Epithelial cell of proximal tubule (primary cell): Measurements from ENCODE around the gene GNA14. TPM values are rescaled to one million over a fixed set of nuclear protein-coding genes. Genes with fewer than 3 reads are reported as not detected.

ENCODE experiments used
- DNase-seq: peaks from one replicate; pipeline ENCODE4 v3.0.0-alpha.2; 2011; ENCODE audit warnings: low read depth
- H3K4me3 ChIP-seq: 2 replicates; pipeline ENCODE4 v1.5.1; 2011; ENCODE audit warnings: low read depth, mild to moderate bottlenecking, low read length
- CTCF ChIP-seq: conservative IDR thresholded peaks from 2 replicates; pipeline ENCODE4 v1.5.1; 2012; ENCODE audit warnings: low read depth, mild to moderate bottlenecking, low read length
- total RNA-seq: library from RNA; depleted of rRNA; stranded (reverse); fragments of >200 nt; gene quantifications from 2 replicates; pipeline ENCODE4 v1.2.3, GENCODE V29; 2015

Gene GNA14
- total RNA-seq, 1 donor from 2014 or later = 0.12 TPM

GRCh38 chr9:77554586-77555105 is 93.5 kb downstream of the GNA14 start:
- H3K4me3 ChIP-seq = no peak overlapping the region
- TF ChIP-seq CTCF = no peak
- DNase-seq = no peak

- no peak for DNase-seq
- TF ChIP-seq CTCF = no peak
Observed at GRCh38 chr9:77547106-77547730, 100.9 kb downstream of the GNA14 start.

GRCh38 chr9:77546376-77546950 is 101.7 kb downstream of the GNA14 start:
- no peak overlapping the region for H3K4me3 ChIP-seq
- DNase-seq = no peak
- no peak for TF ChIP-seq CTCF

More at GRCh38 chr9:77547106-77547730, 100.9 kb downstream of the GNA14 start:
- no peak overlapping the region for H3K4me3 ChIP-seq

- peak; percentile 22 for DNase-seq
- TF ChIP-seq CTCF = no peak
Observed at GRCh38 chr9:77544546-77544945, 103.6 kb downstream of the GNA14 start.

GRCh38 chr9:77543131-77543822 is 104.8 kb downstream of the GNA14 start:
- H3K4me3 ChIP-seq = no peak overlapping the region
- no peak for TF ChIP-seq CTCF

More at GRCh38 chr9:77544546-77544945, 103.6 kb downstream of the GNA14 start:
- no peak overlapping the region for H3K4me3 ChIP-seq

GRCh38 chr9:77541600-77541999 is 106.5 kb downstream of the GNA14 start:
- H3K4me3 ChIP-seq = no peak overlapping the region
- no peak for TF ChIP-seq CTCF
- DNase-seq = no peak

More at GRCh38 chr9:77543131-77543822, 104.8 kb downstream of the GNA14 start:
- DNase-seq = no peak
